Caki2 (cell line): Measurements from ENCODE around the gene CPE. TPM values are rescaled to one million over a fixed set of nuclear protein-coding genes. Genes with fewer than 3 reads are reported as not detected.

Experiments used
- DNase-seq: peaks from one replicate; pipeline ENCODE4 v3.0.0-alpha.2; 2015; ENCODE audit warnings: low read depth
- in situ Hi-C: cut with HindIII; loops from 2 replicates; pipeline ENCODE4 v1.10.0; 2016; ENCODE audit warnings: low sequenced_read_pairs, low pct_unique_long_range_greater_than_20kb, mixed read lengths
- total RNA-seq: library from RNA; depleted of rRNA; stranded (reverse); fragments of >200 nt; shearing (Covaris generic); gene quantifications from 2 replicates; pipeline ENCODE4 v1.2.3, GENCODE V29; 2014; ENCODE audit warnings: low replicate concordance

Gene CPE
- total RNA-seq, 1 experiment from 2014 or later: 4.7 TPM

DNA sequence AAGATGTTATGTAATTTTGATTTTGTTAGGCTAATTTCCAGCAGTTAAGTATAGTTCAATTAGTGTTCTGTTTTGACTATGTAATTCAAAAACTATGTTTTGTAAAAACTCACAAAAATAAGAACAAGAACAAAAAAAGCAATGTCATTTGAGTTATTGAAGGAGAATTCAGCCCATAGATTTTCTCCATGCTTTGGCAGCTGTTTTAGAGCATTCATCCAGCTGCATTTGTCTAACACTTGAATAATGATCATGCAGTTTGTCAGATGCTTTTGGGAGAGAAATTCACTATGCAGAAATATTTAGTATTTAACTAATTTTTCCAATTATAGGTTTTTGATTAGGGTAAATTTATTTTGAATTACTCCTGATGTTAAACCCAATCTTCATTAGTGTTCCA is 14.2 kb downstream of the CPE start:
- no peak for DNase-seq
- in situ Hi-C loops: no loop called here

DNA sequence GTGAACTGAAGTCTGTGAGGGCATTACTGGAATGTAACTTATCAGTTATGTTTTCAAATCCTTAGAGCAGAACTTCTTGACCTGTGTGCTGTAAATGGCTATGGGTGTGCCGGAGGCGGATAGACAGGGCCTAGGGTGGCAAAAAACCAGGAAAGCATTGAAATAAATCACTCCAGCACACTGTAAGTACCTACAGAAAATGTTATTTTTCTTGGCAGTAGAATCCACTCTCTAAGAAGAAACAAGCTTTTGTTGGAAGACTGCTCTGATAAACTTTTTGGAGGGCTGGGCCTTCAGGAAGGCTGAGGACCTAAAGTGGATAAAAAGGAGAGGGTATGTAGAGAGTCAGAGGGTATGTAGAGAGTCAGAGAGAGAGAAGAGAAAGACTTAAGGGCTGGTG is 14.9 kb downstream of the CPE start:
- DNase-seq: no peak
- in situ Hi-C loops: no loop called here

DNA sequence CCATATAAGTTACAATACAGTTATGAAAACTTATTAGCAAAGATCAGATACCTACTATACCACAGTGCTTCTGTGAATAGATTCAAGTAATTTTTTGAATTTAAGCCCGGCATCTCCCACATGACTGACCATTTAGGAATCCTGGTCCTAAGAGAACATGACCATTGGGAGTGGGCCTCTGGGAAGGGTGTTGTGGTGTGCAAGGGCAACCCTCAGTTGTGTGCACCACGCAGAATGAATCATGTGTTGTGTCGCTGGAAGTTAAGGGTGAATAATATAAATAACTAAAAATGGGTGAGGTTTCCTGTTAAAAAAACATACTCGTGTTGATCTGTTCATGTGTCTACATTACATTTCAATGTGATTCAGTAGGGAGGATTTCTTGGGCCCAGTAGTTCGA is 15.5 kb downstream of the CPE start:
- no peak for DNase-seq
- in situ Hi-C loops: no loop called here

DNA sequence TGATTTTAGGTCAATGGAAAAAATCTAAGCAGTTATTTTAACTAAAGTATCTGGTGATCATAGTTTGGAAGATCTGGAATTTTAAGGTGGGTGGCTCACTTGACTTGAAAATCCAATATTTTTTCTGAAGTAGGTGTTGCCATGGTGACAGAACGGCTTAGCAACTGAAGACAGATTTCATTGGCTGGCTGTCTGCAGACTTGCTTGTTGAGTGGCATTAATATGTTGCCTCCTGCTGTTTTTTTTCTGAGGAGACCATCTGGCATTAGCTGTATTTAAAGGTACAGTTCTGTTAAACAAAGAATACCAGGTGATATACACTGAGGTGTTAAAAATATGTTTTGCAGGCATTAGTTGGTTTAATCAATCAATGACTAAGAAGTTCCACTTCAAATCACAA is 19.8 kb downstream of the CPE start:
- DNase-seq: peak; percentile 21
- in situ Hi-C loops: no loop called here

DNA sequence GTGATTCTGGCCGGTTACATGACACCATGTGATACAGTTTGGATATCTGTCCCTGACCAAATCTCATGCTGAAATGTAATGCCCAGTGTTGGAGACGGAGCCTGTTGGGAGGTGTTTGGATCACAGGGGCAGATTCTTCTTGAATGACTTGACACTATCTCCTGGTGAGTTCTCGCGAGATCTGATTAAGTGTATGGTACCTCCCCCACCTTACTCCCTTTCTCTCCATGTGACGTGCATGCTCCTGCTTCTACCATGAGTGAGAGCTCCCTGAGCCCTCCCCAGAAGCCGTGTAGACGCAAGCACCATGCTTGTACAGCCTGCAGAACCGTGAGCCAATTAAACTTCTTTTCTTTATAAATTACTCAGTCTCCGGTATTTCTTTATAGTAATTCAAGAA is 23.6 kb downstream of the CPE start:
- no peak for DNase-seq

DNA sequence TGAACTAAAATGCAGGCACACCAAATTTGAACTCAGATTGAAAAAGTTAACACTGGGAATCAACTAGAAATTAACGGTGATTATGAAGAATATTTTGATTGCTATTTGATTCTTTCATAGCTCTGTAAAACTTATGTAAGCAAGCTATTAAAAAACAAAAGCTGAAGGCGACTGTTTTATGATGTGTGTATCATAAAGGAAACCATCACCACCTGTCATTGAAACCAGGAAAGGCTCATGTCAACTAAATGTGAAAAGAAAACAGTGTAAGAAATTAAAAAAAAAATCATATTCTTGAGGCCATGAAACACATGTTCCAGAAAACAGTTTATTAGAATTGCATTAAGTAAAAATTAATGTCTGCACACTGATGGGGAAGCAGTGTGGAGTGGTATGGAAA is 24.2 kb downstream of the CPE start:
- DNase-seq: no peak
- in situ Hi-C loops: no loop called here

More for the DNA sequence above, 23.6 kb downstream of the CPE start:
- in situ Hi-C loops: no loop called here

DNA sequence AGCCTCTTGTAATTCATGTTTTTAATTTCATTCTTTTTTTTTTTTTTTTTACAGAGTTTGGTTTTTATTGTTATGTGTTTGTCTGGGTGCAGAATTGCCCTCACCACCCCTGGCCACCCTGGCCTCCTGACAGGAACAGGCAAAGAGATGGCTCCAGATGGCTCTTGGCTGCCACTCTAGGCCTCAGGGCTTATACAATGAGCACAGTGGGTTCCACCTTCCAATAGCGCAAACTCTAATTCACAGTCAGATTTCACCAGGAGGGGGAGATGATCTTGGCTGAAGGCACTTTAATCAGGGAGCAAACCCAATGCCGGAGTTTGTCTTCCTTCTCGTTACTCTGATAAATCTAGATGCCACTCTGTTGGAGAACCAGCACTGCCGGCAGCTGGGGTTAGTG is 24.8 kb downstream of the CPE start:
- in situ Hi-C loops: no loop called here
- no peak for DNase-seq

DNA sequence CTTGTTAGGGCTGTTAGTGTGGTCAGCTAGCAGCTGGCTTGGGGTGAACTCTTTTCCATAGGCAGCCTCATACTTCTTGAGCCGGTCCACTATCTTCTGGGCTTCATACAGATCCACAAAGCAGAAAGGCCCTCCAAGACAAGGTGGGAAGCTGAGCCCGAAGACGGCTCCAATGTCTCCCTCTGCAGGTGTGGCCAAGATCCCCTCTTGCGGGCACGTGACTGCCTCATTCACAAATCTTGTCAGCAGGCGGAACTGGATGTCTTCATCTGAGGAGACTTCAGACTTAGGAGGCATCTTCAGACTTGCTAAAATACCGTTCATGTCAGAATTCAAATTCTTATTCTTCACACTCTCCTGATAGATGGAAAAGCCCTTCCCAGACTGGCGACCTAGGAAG is 25.3 kb downstream of the CPE start:
- DNase-seq: no peak
- in situ Hi-C loops: no loop called here

DNA sequence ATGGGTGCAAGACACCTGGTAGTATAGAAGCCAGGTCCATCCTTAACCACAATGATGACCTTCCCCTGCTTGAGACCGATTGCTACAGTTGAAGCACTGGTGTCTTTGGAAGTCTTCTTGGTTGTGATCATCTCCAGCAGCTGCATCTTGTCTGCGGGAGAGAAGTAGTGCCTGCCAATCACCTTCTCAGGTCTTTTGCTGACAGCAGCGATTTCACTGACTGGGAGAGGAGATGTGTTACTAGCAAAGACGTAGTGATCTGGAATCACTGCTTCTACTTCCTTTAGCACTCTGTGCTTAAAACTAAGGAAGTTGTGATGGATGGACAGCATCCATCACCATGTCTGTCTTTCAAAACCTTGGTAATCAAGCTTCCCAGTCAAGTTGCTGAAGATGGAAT is 25.9 kb downstream of the CPE start:
- in situ Hi-C loops: no loop called here
- DNase-seq: no peak

DNA sequence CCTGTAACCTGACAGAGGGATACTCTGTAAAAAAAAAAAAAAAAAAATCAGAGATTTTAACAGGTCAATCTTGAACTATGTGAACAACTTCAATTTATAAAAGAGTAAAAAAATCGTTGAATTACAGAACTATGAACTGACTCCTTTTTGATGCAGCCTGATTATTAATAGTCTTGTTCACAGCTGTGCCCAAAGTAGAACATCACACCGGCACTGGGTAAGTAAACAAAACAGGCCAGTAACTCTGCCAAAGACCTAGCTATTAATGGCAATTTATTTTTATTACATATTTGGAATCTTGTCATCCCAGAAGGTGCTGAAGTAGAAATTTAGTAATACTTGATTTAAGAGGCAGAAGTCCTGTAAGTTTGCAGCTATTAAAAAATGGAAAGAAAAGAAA is 31.4 kb downstream of the CPE start:
- no peak for DNase-seq
- in situ Hi-C loops: no loop called here

DNA sequence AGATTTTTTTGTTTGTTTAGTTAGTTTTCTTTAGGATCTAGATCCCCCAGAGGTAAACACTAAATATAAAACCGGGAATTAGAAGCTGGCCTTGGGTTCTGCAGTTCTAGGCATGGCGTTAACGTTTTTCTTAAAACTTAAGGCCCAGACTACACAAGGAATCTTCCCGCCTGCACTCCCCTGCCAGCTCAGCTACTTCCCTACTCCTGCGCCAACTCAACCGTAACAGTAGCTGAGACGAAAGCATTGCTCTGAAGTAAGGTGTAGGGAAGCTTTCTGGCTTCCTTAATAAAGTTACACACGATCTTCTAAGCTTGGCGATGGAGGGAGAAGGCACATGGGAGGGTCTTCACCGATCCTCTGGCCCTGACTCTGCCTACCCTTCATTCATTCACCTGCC is 37.1 kb downstream of the CPE start:
- in situ Hi-C loops: no loop called here
- DNase-seq: peak; percentile 12

DNA sequence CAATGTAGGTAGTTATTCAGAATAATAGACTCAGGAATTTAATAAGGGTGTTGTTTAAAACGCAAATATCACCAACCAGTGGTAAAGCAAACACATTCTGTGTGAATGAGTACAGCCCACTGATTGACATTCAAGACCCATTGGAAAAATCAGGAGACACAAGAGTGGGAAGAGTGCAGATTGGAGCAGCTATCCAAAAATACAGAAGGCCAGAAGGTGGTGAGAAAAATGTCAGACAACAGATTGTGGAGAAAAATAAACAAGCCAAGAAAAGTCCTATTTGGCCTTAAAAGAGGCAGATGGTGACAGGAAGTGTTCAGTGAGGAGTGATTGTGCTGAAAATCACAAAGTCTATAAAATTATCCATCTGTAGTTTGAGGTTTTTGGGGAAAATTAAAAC is 39.3 kb downstream of the CPE start:
- no peak for DNase-seq
- in situ Hi-C loops: no loop called here

DNA sequence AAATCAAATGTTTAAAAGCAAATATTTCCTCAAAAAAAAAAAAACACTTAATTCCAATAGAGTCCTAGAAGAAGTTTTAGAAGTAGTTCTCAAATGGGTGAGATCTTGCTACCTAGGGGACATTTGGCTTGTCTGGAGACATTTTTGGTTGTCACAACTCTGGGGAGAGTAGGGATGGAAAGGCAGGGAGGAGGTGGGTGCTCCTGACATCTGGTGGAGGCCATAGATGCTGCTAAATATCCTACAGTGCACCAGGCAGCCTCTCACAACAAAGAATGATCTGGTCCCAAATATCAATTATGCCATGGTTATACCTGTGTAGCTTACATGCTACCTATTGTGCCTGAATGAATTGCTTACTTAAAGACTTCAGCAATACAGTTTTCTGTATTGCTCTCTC is 46.8 kb downstream of the CPE start:
- in situ Hi-C loops: no loop called here
- no peak for DNase-seq

DNA sequence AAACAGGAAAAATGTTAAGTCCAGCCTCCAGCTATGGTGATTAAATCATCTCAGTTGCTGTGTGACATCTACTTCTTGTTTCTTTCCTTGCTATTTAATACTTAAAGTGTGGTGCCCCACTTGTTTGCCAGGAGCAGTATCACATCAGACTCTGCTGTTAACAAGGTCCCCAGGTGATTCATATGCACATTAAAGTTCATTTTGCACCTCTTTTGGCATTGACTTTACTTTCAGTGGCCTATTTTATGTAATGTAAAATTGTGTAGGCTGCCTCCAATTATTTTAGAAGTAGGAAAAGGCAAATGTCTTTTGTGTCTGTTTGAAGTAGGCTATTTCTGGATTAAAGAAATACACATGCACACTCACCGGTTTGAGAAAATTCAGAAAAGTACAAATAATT is 47.5 kb downstream of the CPE start:
- no peak for DNase-seq
- in situ Hi-C loops: no loop called here

DNA sequence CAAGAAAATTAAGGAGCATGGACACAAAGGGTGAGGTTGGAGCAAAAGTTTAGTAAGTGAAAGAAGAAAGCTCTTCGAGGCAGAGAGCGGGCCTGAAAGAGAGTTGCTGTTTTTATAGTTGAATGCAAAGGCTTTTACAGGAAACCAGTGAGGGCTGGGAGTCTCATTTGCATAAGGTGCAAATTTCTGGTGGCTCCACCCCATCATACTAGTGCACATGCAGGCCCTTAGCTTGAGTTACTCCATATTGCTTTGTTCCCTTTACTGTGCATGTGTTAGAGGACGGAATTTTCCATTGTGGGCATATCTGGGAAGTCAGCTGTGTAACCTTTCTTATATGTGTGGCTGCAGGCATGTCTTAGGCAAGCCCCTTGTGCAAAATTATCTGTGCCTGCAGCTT is 48.0 kb downstream of the CPE start:
- in situ Hi-C loops: no loop called here
- DNase-seq: no peak

DNA sequence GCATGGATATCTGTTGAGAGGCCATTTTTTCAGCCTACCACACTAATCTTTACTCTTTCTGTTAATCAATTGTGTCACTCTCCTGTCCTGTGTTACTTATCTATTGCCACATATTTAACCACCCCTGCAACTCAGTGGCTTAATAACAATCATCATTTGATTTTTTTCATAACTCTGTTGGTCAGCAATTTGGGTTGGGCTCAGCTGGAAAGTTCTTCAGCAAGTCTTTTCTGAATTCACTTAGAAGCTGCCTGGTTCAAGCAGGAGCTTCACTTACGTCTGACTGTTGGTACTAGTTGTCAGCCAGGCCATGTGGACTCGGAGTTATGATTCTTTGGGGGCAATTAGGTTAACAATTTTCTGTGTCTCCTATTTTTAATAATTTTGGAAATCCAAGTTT is 50.1 kb downstream of the CPE start:
- in situ Hi-C loops: no loop called here
- DNase-seq: no peak

DNA sequence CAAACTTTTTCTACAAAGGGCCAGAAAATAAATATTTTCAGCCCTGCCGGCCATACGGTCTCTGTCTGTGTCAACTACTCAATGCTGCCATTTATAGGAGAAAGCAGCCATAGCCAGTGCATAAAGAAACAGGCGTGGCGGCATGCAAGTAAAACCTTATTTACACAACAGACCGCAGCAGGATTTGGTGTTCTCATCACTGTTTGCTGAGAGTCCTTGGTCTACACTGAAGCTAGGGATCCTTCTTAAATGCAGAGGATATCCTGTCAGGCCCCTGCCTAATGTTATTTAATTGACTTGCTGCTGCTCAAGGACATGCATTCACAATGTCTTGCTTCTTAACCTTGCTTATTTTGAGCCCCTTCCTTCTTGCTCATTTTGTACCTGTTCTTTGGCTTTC is 54.7 kb downstream of the CPE start:
- in situ Hi-C loops: no loop called here
- no peak for DNase-seq

DNA sequence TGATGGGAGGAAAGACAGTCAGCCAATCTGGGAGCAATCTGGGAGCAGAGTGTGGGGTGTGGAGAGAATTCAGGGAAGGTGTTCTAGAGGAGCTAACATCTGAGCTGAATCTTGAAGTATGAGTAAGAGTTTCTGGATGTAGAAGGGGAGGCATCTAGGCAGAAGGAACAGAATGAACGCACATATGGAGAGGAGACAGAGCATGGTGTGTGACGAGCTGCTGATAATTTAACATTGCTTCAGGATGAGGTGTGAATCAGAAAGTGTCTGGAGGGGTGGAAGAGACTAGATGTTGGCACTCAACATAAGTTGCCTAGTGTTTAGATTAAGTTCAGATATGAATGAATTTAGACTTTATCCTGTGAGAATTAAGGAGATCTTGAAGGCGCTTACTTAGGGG is 58.9 kb downstream of the CPE start:
- no peak for DNase-seq
- in situ Hi-C loops: no loop called here

DNA sequence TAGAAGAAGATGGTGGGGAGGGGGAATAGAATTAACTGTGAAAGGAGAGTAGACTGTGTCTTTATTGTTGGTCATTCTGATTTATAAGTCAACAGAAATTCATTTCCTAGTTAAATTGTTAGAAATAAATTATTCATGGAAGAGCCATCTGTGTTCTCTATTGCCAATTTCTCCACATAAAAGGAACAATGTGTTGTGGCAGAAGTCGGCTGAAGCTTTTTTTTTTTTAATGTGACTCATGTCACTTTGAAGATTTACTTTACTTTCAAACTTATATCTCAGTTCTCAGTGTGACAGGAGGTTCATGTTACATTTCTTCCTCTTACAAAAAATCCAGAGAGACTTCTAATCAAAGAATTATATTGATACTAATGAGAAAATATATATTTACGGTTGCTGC is 60.5 kb downstream of the CPE start:
- no peak for DNase-seq
- in situ Hi-C loops: no loop called here

DNA sequence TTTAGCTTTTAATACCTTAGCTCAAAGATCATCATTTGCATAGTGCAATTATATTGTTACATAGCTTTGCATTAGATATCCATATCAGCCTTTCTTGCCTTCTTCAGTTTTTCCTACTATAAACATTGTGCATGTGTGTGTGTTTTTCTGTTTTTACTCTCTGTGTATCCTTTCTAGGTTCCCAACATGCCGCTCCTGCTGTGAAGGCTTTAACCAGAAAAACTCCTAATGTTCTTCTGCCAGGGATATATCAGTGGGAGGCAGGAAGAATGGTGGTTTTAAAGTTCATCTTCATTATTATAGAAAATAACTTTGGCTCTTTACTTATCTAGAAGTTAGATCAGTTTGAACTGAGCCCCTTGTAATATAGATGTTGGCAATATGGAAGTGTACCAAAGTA is 61.2 kb downstream of the CPE start:
- in situ Hi-C loops: no loop called here
- no peak for DNase-seq

DNA sequence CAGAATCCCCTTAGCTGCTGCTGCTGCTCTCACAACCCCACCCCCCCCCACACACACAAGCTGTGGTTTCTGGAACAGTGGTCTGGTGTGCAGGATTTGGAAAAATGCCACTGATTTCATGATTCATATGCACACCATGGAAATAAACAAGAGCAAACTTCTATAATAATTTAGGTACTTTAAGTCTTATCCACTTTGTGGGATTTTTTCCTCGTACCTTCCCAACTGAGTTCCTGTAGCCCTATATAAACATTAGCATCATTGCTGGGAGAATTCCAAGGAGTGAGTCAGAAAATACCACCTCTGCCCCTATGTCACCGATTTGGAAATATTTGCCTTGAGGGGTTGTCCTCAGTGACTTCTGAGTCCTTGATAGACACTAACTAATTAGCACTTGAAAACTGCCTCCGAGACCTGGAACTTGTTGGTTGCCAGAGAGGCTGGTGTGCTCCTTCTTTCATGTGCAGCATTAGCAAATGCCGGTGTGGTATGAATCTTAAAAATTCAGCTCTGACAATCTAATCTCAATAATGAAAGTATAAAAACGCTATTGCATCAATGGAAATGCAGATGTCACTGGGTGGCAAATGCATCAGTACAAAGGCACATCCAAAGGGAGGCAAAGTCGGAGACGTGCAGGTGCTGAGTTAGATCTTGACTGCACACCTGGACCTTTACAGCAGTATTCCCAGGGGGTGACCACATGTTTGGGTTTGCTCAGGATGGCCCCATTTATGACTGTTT is 61.8 kb downstream of the CPE start:
- in situ Hi-C loops: no loop called here
- DNase-seq: peak; percentile 71
